Hematopoietic multipotent progenitor cell treated with erythropoietin and hydrocortisone succinate and interleukin-3 and kit ligand, for 15 days (in vitro differentiated cells): ENCODE data around the gene FGD2.
"Not testable (repeated sequence)": the region's sequence is repeated elsewhere in the genome, so short reads cannot be mapped to it uniquely, and the experiment has no call there.

Source experiments
- DNase-seq: peaks from one replicate; pipeline ENCODE4 v3.0.0-alpha.2; 2015; ENCODE audit warnings: low spot score

Gene FGD2

GRCh38 chr6:37058984-37059343 is 53.5 kb downstream of the FGD2 start:
- not testable (repeated sequence) for DNase-seq

GRCh38 chr6:37059344-37060194 is 54.1 kb downstream of the FGD2 start:
- peak; percentile 90 for DNase-seq

GRCh38 chr6:37060195-37060559 is 54.7 kb downstream of the FGD2 start:
- peak; percentile 46 for DNase-seq

- no peak for DNase-seq
Measured at GRCh38 chr6:37061157-37061804, 55.8 kb downstream of the FGD2 start.

GRCh38 chr6:37062424-37062823 is 57.0 kb downstream of the FGD2 start:
- DNase-seq = peak; percentile 67

- DNase-seq = no peak
Measured at GRCh38 chr6:37068356-37069270, 63.2 kb downstream of the FGD2 start.

- DNase-seq = no peak
Measured at GRCh38 chr6:37069639-37070038, 64.2 kb downstream of the FGD2 start.

- DNase-seq = no peak
Measured at GRCh38 chr6:37072526-37072925, 67.1 kb downstream of the FGD2 start.

- no peak for DNase-seq
Measured at GRCh38 chr6:37074053-37074827, 68.8 kb downstream of the FGD2 start.

- no peak for DNase-seq
Measured at GRCh38 chr6:37077191-37077904, 71.9 kb downstream of the FGD2 start.

- no peak for DNase-seq
Measured at GRCh38 chr6:37077905-37078296, 72.4 kb downstream of the FGD2 start.
